Fibroblast of mammary gland (primary cell): Measurements from ENCODE around the gene TRAPPC11.
A peak's percentile ranks its signal among the peaks of the same experiment; 100 is the strongest.

Source experiments
- DNase-seq: peaks from one replicate; pipeline ENCODE4 v3.0.0-alpha.2; 2010; ENCODE audit warnings: low read depth
- H3K4me3 ChIP-seq: 2 replicates; pipeline ENCODE4 v1.5.1; 2011; ENCODE audit warnings: low read depth, mild to moderate bottlenecking, low read length, moderate library complexity; ENCODE audit not compliant: control insufficient read depth
- TF ChIP-seq, protein P1 (sequence below): conservative IDR thresholded peaks from 2 replicates; pipeline ENCODE4 v1.5.1; 2011; ENCODE audit warnings: low read depth, low read length, inconsistent platforms; ENCODE audit not compliant: control insufficient read depth, insufficient read depth

TRAPPC11 gene

DNA sequence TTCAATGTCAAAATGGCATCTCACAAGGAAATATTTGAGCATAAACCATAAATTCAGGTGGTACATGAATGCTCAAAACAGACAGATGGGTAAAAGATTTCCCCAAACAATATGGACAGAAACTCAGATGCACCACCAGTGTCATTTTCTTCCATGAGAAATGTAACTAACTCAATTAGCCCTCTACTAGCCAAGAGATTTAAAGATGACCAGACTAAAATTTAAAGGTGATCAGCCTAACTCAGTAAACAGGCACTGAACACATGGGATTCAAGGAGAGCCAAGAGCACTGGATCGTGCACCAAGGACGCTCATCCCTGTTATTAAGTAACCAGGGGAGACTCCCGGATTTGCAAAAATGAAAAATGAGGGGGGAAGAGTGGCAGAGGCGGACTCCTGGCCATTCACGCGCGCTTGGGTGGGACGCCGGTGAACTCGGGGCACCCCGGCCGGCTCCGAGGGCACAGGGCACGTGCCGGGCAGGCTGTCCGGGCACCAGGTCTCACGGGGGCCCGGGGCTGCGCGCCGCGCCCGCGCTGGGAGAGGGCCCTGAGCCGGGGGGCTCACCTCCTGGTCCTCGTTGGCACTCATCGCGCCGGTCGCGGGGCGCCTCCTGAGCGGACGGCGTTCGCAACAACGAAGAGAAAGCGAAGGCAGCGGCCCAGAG lies 598 bp upstream of the TRAPPC11 start:
- H3K4me3 ChIP-seq: peak overlapping the region; percentile 71
- TF ChIP-seq, protein P1, sequence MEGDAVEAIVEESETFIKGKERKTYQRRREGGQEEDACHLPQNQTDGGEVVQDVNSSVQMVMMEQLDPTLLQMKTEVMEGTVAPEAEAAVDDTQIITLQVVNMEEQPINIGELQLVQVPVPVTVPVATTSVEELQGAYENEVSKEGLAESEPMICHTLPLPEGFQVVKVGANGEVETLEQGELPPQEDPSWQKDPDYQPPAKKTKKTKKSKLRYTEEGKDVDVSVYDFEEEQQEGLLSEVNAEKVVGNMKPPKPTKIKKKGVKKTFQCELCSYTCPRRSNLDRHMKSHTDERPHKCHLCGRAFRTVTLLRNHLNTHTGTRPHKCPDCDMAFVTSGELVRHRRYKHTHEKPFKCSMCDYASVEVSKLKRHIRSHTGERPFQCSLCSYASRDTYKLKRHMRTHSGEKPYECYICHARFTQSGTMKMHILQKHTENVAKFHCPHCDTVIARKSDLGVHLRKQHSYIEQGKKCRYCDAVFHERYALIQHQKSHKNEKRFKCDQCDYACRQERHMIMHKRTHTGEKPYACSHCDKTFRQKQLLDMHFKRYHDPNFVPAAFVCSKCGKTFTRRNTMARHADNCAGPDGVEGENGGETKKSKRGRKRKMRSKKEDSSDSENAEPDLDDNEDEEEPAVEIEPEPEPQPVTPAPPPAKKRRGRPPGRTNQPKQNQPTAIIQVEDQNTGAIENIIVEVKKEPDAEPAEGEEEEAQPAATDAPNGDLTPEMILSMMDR: no peak
- no peak for DNase-seq

DNA sequence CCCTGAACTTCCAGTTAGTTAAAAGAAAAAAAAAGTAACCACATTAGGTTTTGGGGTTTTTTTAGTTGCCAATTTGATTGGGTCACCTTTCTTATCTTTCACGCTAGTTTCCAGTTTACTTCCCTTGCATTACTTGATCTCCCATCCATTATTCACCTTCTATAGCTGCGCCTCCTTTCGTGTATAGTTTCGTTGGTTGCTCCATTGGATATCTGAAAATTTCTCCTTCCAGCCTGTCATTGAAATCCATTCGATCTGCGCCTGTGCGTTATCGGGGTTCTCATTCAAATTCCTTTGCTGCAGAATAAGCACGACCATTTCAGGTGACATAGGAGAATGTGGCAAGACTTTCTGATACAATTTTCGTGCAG lies 764 bp downstream of the TRAPPC11 start:
- no peak for DNase-seq
- peak overlapping the region; percentile 90 for H3K4me3 ChIP-seq
- TF ChIP-seq, protein P1: no peak

DNA sequence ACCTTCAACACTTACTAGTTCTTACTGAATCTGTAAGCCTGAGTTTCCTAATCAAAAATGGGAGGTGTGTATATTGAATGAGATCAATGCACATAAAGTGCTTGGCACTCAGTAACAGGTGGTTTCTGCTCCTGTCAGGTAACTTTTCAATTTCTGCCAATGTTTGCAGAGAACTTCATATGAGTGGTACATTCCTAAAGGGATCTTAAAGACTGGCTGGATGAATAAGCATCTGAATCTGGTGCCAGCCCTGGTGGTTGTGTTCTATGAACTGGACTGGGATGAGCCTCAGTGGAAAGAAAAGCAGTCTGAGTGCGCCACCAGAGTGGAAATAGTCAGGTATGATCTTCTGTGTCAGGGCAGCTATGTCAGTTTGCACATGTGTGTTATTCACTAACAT lies 7.0 kb downstream of the TRAPPC11 start:
- TF ChIP-seq, protein P1: no peak
- no peak overlapping the region for H3K4me3 ChIP-seq

DNA sequence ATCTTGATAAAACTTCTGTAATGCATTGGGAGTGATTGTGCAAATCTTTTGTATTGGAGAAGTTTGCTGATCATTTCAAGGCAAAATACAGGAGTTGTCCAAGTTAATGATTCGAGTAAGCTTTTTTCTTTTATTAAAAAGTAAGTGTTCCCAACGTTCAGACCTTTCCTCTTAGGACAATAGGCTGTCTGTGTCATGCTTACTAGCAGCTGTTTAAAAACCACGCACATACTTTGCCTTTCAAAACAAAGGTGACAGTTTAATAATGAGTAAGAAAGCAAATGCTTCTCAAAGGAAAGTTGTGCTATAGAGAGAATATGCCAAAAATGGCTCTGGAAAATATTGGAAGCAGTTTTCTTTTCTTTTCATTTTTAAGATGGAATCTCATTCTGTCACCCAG lies 11.2 kb downstream of the TRAPPC11 start:
- TF ChIP-seq, protein P1: no peak
- no peak overlapping the region for H3K4me3 ChIP-seq
- no peak for DNase-seq

More for the DNA sequence above, 7.0 kb downstream of the TRAPPC11 start:
- no peak for DNase-seq

DNA sequence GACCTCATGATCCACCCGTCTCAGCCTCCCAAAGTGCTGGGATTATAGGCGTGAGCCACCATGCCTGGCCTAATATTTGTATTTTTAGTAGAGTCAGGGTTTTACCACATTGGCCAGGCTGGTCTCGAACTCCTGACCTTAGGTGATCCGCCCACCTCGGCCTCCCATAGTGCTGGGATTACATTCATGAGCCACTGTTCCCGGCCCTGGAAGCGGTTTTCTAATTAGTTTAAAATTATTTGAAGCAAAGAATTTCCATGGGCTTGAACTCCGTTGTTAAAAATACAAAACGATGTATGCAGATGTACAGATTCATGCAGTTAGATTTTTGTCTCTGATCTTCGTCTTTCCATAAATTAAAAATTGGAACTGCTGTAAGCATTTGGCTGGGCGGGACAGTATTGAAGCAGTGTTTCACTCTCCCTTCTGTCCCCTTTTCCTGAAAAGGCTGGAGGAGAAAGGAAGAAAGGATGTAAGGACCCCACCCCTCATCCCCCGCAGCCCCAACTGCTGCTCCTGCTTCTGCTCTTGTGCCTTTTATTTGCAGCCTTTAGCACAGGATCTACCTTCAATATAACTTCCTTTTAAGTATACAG lies 12.0 kb downstream of the TRAPPC11 start:
- DNase-seq: no peak
- TF ChIP-seq, protein P1: no peak

DNA sequence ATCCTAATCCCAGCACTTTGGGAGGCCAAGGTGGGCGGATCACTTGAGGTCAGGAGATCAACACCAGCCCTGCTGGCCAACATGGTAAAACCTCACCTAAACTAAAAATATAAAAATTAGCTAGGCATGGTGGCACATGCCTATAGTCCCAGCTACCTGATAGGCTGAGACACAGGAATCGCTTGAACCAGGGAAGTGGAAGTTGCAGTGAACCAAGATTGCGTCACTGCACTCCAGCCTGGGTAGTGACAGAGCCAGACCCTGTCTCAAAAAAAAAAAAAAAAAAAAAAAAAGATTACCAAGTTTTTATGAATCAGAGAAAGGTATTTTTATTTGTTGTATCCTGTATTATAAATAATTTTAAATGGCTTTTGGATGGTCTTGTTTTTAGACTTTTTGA lies 15.1 kb downstream of the TRAPPC11 start:
- no peak for DNase-seq
- H3K4me3 ChIP-seq: no peak overlapping the region
- TF ChIP-seq, protein P1: no peak

More for the DNA sequence above, 12.0 kb downstream of the TRAPPC11 start:
- H3K4me3 ChIP-seq: no peak overlapping the region
